Hepatocyte (in vitro differentiated cells): Measurements from ENCODE around the gene FLRT1.

Experiments used
- EZH2 ChIP-seq: fragments of 200-600 bp; sonication (generic); IDR thresholded peaks from 2 replicates; pipeline ENCODE4 v1.6.1; 2016; ENCODE audit warnings: antibody characterized with exemption, mild to moderate bottlenecking, borderline replicate concordance
- EZH2phosphoT487 ChIP-seq: fragments of 200-600 bp; sonication (generic); IDR thresholded peaks from one replicate; pipeline ENCODE4 v1.6.1; 2018; ENCODE audit warnings: antibody characterized with exemption, mild to moderate bottlenecking, low read depth, moderate library complexity; ENCODE audit not compliant: unreplicated experiment, severe bottlenecking
- TF ChIP-seq, protein P1 (sequence below): fragments of 200-600 bp; sonication (generic); IDR thresholded peaks from 2 replicates; pipeline ENCODE4 v1.5.1; 2016; ENCODE audit warnings: antibody characterized with exemption, mild to moderate bottlenecking; ENCODE audit not compliant: poor library complexity

DNA sequence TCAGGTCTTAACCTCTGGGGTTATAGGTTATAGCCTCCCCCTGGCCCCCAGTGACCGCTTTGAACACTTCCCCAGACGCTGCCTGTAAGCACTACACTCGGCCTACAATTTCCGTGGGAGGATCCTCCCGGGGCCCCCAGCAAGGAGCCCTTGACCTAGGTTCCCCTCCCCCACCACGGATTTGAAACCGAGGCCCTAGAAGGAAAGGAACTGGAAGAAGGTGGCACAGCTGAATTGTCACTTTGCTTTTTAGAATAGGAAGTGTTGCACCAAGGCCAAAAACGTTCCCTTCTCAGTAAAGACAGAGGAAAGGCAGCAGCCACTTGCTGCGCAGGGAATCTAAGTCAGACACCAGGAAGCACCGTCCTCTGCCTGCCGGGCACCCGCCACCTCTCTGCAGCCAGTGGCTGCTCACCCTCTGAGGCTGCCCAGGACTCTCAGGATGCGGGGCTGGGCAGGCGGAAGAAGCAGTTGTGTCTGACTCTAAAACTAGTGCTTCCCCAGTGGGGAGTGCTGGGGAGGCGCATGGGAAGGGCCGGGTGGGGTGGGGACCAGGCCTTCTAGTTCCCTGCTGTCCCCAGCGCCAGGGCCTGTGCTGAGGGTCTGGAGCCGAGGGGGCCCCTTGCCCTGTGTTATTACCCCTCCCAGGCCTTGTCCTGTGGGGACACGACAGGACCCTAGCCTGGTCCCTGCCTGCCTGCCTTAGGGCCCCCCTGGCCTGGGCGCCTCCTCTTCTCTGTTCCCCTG, 7.9 kb upstream of the FLRT1 start:
- TF ChIP-seq, protein P1, sequence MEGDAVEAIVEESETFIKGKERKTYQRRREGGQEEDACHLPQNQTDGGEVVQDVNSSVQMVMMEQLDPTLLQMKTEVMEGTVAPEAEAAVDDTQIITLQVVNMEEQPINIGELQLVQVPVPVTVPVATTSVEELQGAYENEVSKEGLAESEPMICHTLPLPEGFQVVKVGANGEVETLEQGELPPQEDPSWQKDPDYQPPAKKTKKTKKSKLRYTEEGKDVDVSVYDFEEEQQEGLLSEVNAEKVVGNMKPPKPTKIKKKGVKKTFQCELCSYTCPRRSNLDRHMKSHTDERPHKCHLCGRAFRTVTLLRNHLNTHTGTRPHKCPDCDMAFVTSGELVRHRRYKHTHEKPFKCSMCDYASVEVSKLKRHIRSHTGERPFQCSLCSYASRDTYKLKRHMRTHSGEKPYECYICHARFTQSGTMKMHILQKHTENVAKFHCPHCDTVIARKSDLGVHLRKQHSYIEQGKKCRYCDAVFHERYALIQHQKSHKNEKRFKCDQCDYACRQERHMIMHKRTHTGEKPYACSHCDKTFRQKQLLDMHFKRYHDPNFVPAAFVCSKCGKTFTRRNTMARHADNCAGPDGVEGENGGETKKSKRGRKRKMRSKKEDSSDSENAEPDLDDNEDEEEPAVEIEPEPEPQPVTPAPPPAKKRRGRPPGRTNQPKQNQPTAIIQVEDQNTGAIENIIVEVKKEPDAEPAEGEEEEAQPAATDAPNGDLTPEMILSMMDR = no peak
- no peak for TF ChIP-seq EZH2
- no peak for TF ChIP-seq EZH2phosphoT487
